Astrocyte of the spinal cord (primary cell): ENCODE measurements around the gene SYNPO2.

ENCODE experiments used
- DNase-seq: peaks from one replicate; pipeline ENCODE4 v3.0.0; 2011; ENCODE audit warnings: low read depth, low spot score
- H3K4me3 ChIP-seq: 2 replicates; pipeline ENCODE4 v1.5.1; 2011; ENCODE audit warnings: low read depth, mild to moderate bottlenecking, low read length, moderate library complexity
- CTCF ChIP-seq: IDR thresholded peaks from 2 replicates; pipeline ENCODE4 v1.5.1; 2012; ENCODE audit warnings: low read depth, mild to moderate bottlenecking, low read length, inconsistent platforms
- in situ Hi-C: cut with HindIII; loops from 2 replicates; pipeline ENCODE4 v1.10.0; 2017; ENCODE audit warnings: low sequenced_read_pairs

Gene SYNPO2

GRCh38 chr4:119029847-119030535 is 141.3 kb downstream of the SYNPO2 start:
- DNase-seq, result no peak
- TF ChIP-seq CTCF, result no peak
- H3K4me3 ChIP-seq, result no peak overlapping the region
- in situ Hi-C loops, result no loop called here

DNA sequence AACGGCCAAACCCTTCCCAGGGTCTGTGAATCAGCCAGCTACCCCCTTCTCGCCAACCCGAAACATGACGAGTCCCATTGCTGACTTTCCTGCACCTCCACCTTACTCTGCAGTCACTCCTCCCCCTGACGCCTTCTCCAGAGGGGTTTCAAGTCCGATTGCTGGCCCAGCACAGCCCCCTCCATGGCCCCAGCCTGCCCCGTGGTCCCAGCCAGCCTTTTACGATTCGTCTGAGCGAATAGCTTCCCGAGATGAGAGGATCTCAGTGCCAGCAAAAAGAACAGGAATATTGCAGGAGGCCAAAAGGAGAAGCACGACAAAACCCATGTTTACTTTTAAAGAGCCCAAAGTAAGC is 141.9 kb downstream of the SYNPO2 start:
- TF ChIP-seq CTCF, result no peak
- DNase-seq, result no peak
- in situ Hi-C loops, result no loop called here
- H3K4me3 ChIP-seq, result no peak overlapping the region

DNA sequence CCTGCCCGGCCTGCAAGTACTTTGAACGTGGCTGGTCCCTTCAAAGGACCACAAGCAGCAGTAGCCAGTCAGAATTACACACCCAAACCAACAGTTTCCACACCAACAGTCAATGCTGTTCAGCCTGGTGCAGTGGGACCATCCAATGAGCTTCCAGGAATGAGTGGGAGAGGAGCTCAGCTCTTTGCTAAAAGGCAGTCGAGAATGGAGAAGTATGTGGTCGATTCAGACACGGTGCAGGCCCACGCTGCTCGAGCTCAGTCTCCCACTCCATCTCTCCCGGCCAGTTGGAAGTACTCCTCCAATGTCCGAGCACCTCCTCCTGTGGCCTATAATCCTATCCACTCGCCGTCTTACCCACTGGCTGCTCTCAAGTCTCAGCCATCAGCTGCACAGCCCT is 142.6 kb downstream of the SYNPO2 start:
- no peak for TF ChIP-seq CTCF
- no peak overlapping the region for H3K4me3 ChIP-seq
- in situ Hi-C loops, result no loop called here
- no peak for DNase-seq

GRCh38 chr4:119032921-119033685 is 144.4 kb downstream of the SYNPO2 start:
- in situ Hi-C loops, result no loop called here
- H3K4me3 ChIP-seq, result no peak overlapping the region
- no peak for TF ChIP-seq CTCF
- DNase-seq, result no peak

DNA sequence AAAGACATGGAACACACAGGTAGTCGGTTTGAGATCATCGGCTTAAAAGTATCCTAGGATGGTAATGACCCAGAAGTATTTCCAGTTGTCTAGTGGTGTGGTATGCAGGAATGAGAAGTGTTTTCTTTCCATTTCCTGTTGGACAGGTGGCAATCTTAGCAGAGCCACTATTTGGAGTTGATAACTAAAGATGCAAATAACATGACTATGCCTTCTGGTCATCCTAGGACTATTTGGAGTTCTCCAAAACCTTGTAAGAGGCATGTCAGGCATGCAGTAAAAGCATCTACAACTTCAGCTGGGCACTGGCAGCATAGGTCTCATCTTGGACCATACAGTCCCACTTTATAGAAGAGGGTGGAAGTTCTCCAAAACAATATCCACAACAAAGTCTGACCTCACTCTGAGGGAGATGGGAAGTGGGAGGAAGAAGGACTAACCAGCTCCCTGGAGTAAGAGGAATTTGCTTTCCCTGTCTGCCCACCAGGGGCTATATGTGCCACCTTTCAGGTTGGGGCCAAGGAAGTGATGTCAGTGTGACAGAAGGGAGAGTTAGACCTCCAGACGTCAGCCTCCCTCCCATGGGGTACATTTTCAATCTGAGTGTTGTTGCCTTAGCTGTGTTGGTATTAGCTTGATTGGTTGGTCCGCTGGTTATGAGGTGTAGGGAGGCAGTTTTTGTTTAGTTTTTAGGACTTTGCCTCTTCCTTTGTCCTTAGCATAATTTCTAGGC is 145.8 kb downstream of the SYNPO2 start:
- no peak overlapping the region for H3K4me3 ChIP-seq
- in situ Hi-C loops, result no loop called here
- TF ChIP-seq CTCF, result no peak
- DNase-seq, result no peak

- in situ Hi-C loops, result no loop called here
- H3K4me3 ChIP-seq, result no peak overlapping the region
- no peak for DNase-seq
- TF ChIP-seq CTCF, result no peak
Measured at GRCh38 chr4:119035951-119036737, 147.5 kb downstream of the SYNPO2 start.
